H1 (cell line): ENCODE results near the gene CADPS. TPM values are rescaled to one million over a fixed set of nuclear protein-coding genes. Genes with fewer than 3 reads are reported as not detected.

Experiments
- CTCF ChIA-PET: fragments of 300-600 bp; sonication (Branson Sonifier 250); formaldehyde crosslinking; loops from one replicate; lab custom pipeline; 2021; ENCODE audit not compliant: partially characterized antibody; lab: Charles Lee
- POLR2A ChIA-PET: fragments of 300-600 bp; sonication (Branson Sonifier 250); formaldehyde crosslinking; loops from one replicate; lab custom pipeline; 2021; ENCODE audit warnings: inconsistent platforms; ENCODE audit not compliant: partially characterized antibody; lab: Charles Lee
- DNase-seq, 2 experiments: peaks; one replicate each; pipeline versions ENCODE4 v3.0.0 to v3.0.0-alpha.2; 2010 to 2022; ENCODE audit warnings: low spot score in 2 of 2, low read depth in 1 of 2, mixed read lengths in 1 of 2
- FAIRE-seq: peaks from 2 replicates; lab custom pipeline; 2011; peaks lifted over from hg19 to GRCh38; lab: Jason Lieb, UNC
- H2AFZ ChIP-seq: 2 replicates; pipeline ENCODE4 v1.8.1; 2012; ENCODE audit warnings: low read length, inconsistent platforms
- H2AK5ac ChIP-seq: 2 replicates; pipeline ENCODE4 v1.6.1; 2013; ENCODE audit warnings: low read depth, low read length
- H2BK120ac ChIP-seq: replicated peaks from 2 replicates; pipeline ENCODE3; 2013; ENCODE audit warnings: low read depth, low read length, inconsistent platforms
- H2BK12ac ChIP-seq: 2 replicates; pipeline ENCODE4 v1.6.1; 2013; ENCODE audit warnings: low read depth, low read length
- H2BK15ac ChIP-seq: 2 replicates; pipeline ENCODE4 v1.6.1; 2013; ENCODE audit warnings: low read length
- H2BK20ac ChIP-seq: 2 replicates; pipeline ENCODE4 v1.6.1; 2013; ENCODE audit warnings: low read length
- H2BK5ac ChIP-seq: 2 replicates; pipeline ENCODE4 v1.6.1; 2013; ENCODE audit warnings: low read depth, low read length
- H3K14ac ChIP-seq: 2 replicates; pipeline ENCODE4 v1.6.1; 2013; ENCODE audit warnings: inconsistent platforms; ENCODE audit not compliant: insufficient read length
- H3K18ac ChIP-seq: 2 replicates; pipeline ENCODE4 v1.6.1; 2013; ENCODE audit warnings: low read length; ENCODE audit errors: extremely low read depth
- H3K23ac ChIP-seq: 2 replicates; pipeline ENCODE4 v1.6.1; 2013; ENCODE audit warnings: inconsistent platforms; ENCODE audit not compliant: insufficient read length
- H3K23me2 ChIP-seq: 2 replicates; pipeline ENCODE4 v1.6.1; 2013; ENCODE audit warnings: low read depth, low read length
- H3K27ac ChIP-seq: 2 replicates; pipeline ENCODE4 v1.6.1; 2011; ENCODE audit warnings: low read depth, low read length, inconsistent platforms
- H3K27me3 ChIP-seq, 4 experiments: replicated peaks in 1 of 4; 1 replicate in 1 of 4; 2 replicates in 3 of 4; pipeline versions ENCODE4 v1.6.1 to v1.8.1; 2011 to 2013; ENCODE audit warnings: low read length in 3 of 4, mild to moderate bottlenecking in 3 of 4, inconsistent platforms in 2 of 4, mixed read lengths in 2 of 4, moderate library complexity in 1 of 4; ENCODE audit not compliant: control insufficient read depth in 3 of 4, insufficient read depth in 3 of 4; ENCODE audit errors: extremely low read depth in 1 of 4
- H3K36me3 ChIP-seq, 4 experiments: 2 replicates each; pipeline versions ENCODE4 v1.6.1 to v1.8.1; 2011 to 2013; ENCODE audit warnings: mild to moderate bottlenecking in 4 of 4, low read length in 3 of 4, moderate library complexity in 2 of 4, control low read depth in 1 of 4, inconsistent platforms in 1 of 4; ENCODE audit not compliant: insufficient read depth in 4 of 4, control insufficient read depth in 2 of 4
- H3K4ac ChIP-seq: replicated peaks from 2 replicates; pipeline ENCODE3; 2013; ENCODE audit warnings: low read length, low read depth, mixed read lengths, inconsistent platforms; ENCODE audit not compliant: insufficient read length
- H3K4me1 ChIP-seq, 4 experiments: replicated peaks in 1 of 4; 1 replicate in 1 of 4; 2 replicates in 3 of 4; pipeline versions ENCODE4 v1.6.1 to v1.8.1; 2011 to 2013; ENCODE audit warnings: low read length in 3 of 4, inconsistent platforms in 2 of 4, mixed read lengths in 1 of 4; ENCODE audit not compliant: insufficient read depth in 4 of 4, control insufficient read depth in 3 of 4
- H3K4me2 ChIP-seq, 2 experiments: 2 replicates each; pipeline versions ENCODE4 v1.6.1 to v1.8.1; 2011 to 2013; ENCODE audit warnings: low read depth in 2 of 2, low read length in 2 of 2, control low read depth in 1 of 2, inconsistent platforms in 1 of 2, mild to moderate bottlenecking in 1 of 2; ENCODE audit not compliant: insufficient read depth in 1 of 2
- H3K4me3 ChIP-seq, 4 experiments: fragments of 200-600, 300-600 bp in 1 of 4; sonication (generic), shearing (Covaris generic), sonication (Bioruptor Twin) in 1 of 4; 2 replicates each; pipeline versions ENCODE4 v1.5.1 to v1.8.1; 2011 to 2016; ENCODE audit warnings: low read length in 4 of 4, low read depth in 3 of 4, control low read depth in 2 of 4, inconsistent platforms in 2 of 4, mild to moderate bottlenecking in 2 of 4, mixed read lengths in 1 of 4, moderate library complexity in 1 of 4; ENCODE audit not compliant: insufficient read depth in 2 of 4; ENCODE audit errors: extremely low read depth in 1 of 4
- H3K56ac ChIP-seq: replicated peaks from 2 replicates; pipeline ENCODE3; 2013; ENCODE audit warnings: low read depth, mild to moderate bottlenecking, mixed read lengths, low read length, inconsistent platforms; ENCODE audit not compliant: insufficient read length
- H3K79me1 ChIP-seq: 2 replicates; pipeline ENCODE4 v1.6.1; 2013; ENCODE audit warnings: low read depth, low read length, control low read depth
- H3K79me2 ChIP-seq, 2 experiments: 2 replicates each; pipeline versions ENCODE4 v1.6.1 to v1.8.1; 2012 to 2013; ENCODE audit warnings: low read length in 2 of 2, mild to moderate bottlenecking in 2 of 2, inconsistent platforms in 1 of 2; ENCODE audit not compliant: insufficient read depth in 2 of 2, control insufficient read depth in 1 of 2
- H3K9ac ChIP-seq, 4 experiments: replicated peaks in 1 of 4; 1 replicate in 1 of 4; 2 replicates in 3 of 4; pipeline versions ENCODE4 v1.6.1 to v1.8.1; 2011 to 2013; ENCODE audit warnings: low read depth in 3 of 4, low read length in 3 of 4, control low read depth in 2 of 4, mild to moderate bottlenecking in 2 of 4, moderate library complexity in 2 of 4, inconsistent platforms in 1 of 4; ENCODE audit errors: extremely low read depth in 1 of 4
- H3K9me3 ChIP-seq, 2 experiments: 2 replicates each; pipeline versions ENCODE4 v1.6.1 to v1.8.1; 2012 to 2013; ENCODE audit warnings: mild to moderate bottlenecking in 2 of 2, moderate library complexity in 2 of 2, control low read depth in 1 of 2, inconsistent platforms in 1 of 2, low read depth in 1 of 2, low read length in 1 of 2, mixed read lengths in 1 of 2; ENCODE audit not compliant: insufficient read depth in 2 of 2
- H4K20me1 ChIP-seq, 2 experiments: replicated peaks in 1 of 2; 2 replicates each; pipeline versions ENCODE3 to v1.8.1; 2011 to 2013; ENCODE audit warnings: inconsistent platforms in 2 of 2, low read length in 2 of 2, mild to moderate bottlenecking in 1 of 2; ENCODE audit not compliant: insufficient read depth in 2 of 2, control insufficient read depth in 1 of 2
- H4K5ac ChIP-seq: 2 replicates; pipeline ENCODE4 v1.6.1; 2013; ENCODE audit warnings: low read length, low read depth, mixed read lengths, inconsistent platforms; ENCODE audit not compliant: insufficient read length
- H4K8ac ChIP-seq: 2 replicates; pipeline ENCODE4 v1.8.0; 2013; ENCODE audit warnings: mild to moderate bottlenecking, moderate library complexity, low read length, inconsistent platforms; ENCODE audit not compliant: insufficient read depth; ENCODE audit errors: extremely low read depth
- H4K91ac ChIP-seq: replicated peaks from 2 replicates; pipeline ENCODE3; 2013; ENCODE audit warnings: low read length, mixed read lengths, inconsistent platforms; ENCODE audit not compliant: insufficient read length
- CBX5 ChIP-seq: fragments of 300-800, 300-1000 bp; sonication (generic); IDR thresholded peaks from 2 replicates; pipeline ENCODE4 v1.7.1; 2016; ENCODE audit warnings: antibody characterized with exemption, low read length, low read depth
- CBX8 ChIP-seq: fragments of 300-800, 300-1000 bp; sonication (generic); IDR thresholded peaks from 2 replicates; pipeline ENCODE4 v1.7.1; 2016; ENCODE audit warnings: low read depth, low read length, borderline replicate concordance
- JUN ChIP-seq: IDR thresholded peaks from 2 replicates; pipeline ENCODE4 v1.6.1; 2011; ENCODE audit warnings: low read depth, mild to moderate bottlenecking, improper control_type of control experiment, low read length
- KDM4A ChIP-seq: IDR thresholded peaks from one replicate; pipeline ENCODE4 v1.7.1; 2012; ENCODE audit warnings: low read depth, mild to moderate bottlenecking, moderate library complexity, low read length, inconsistent platforms; ENCODE audit not compliant: severe bottlenecking
- RXRA ChIP-seq: IDR thresholded peaks from 2 replicates; pipeline ENCODE4 v1.6.1; 2011; ENCODE audit warnings: low read depth, mild to moderate bottlenecking, low read length, moderate library complexity; ENCODE audit not compliant: insufficient read depth
- SIX5 ChIP-seq: IDR thresholded peaks from 2 replicates; pipeline ENCODE4 v1.6.1; 2011; ENCODE audit warnings: mild to moderate bottlenecking, low read depth, low read length
- TAF7 ChIP-seq: optimal IDR thresholded peaks from 2 replicates; pipeline ENCODE3; 2011; ENCODE audit warnings: low read depth, mild to moderate bottlenecking, inconsistent platforms, low read length, moderate library complexity, borderline replicate concordance
- WGBS, 2 experiments: shearing (Covaris generic) in 1 of 2; methylation state at CpG; one replicate each; pipeline versions ENCODE4 v1.1.6 to v1.1.7; 2013 to 2015; ENCODE audit warnings: low lambda C conversion rate in 2 of 2, mixed read lengths in 2 of 2, inconsistent platforms in 1 of 2, low coverage in 1 of 2, missing lambda C conversion rate in 1 of 2; ENCODE audit not compliant: insufficient replicate concordance in 2 of 2, insufficient coverage in 1 of 2, insufficient read length in 1 of 2; ENCODE audit errors: extremely low coverage in 1 of 2, missing lambda C conversion rate in 1 of 2; 5-methylcytosine and 5-hydroxymethylcytosine counted together
- polyA plus RNA-seq, 7 experiments: library from polyadenylated mRNA; depleted of rRNA in 3 of 7; stranded (reverse) in 5 of 7; unstranded in 2 of 7; fragments of >200 nt in 5 of 7; fragments of 200-250 nt in 2 of 7; gene quantifications; 1 replicate in 5 of 7; 2 replicates in 1 of 7; 4 replicates in 1 of 7; pipeline versions ENCODE4 v1.2.1 to v1.2.3, GENCODE V29; 2011 to 2013; ENCODE audit warnings: missing spikeins in 2 of 7, mixed read lengths in 2 of 7
- total RNA-seq: library from RNA; stranded (reverse); fragmentation: NEBNext Ultra II Directional; extraction: Animal tissue kit (Norgen Biotek cat#: 25700); gene quantifications from 2 replicates; pipeline ENCODE4 v1.2.1, GENCODE V29; 2021

Gene CADPS
- total and polyA plus RNA-seq, 2 of the 8 experiments (the other 6 are each of a cell fraction or from before 2014, with no cell fraction given): 7.1 to 10.2 TPM

GRCh38 chr3:62653796-62654195, 221.4 kb downstream of the CADPS start:
- no peak overlapping the region for H2BK12ac ChIP-seq
- no peaks in the 10 kb centered on the region for H3K79me1 ChIP-seq
- no peak overlapping the region for H2BK120ac ChIP-seq
- H3K18ac ChIP-seq: no peak overlapping the region
- no peak overlapping the region for H2AK5ac ChIP-seq
- CTCF ChIA-PET: interaction anchor here (1.2 to 8.7 kb wide), 3 partner anchors 13 to 578 kb away, joined by 3 to 62 read pairs (median 4); no protein-coding TSS in a partner anchor
- TF ChIP-seq SIX5 (no peak), JUN (no peak), KDM4A (no peak), TAF7 (no peak), RXRA (no peak), CBX5 (no peak), CBX8 (no peak)
- H3K23ac ChIP-seq: no peak overlapping the region
- no peaks in the 10 kb centered on the region for H3K23me2 ChIP-seq
- no peaks in the 10 kb centered on the region for H3K9me3 ChIP-seq
- H3K27ac ChIP-seq: no peak overlapping the region
- H2AFZ ChIP-seq: no peak overlapping the region
- H2BK20ac ChIP-seq: no peak overlapping the region
- DNase-seq: no peak
- H2BK5ac ChIP-seq: no peak overlapping the region
- no peak overlapping the region for H3K4ac ChIP-seq
- H4K5ac ChIP-seq: no peak overlapping the region
- no peaks in the 10 kb centered on the region for H3K79me2 ChIP-seq
- H3K9ac ChIP-seq: no peak overlapping the region
- POLR2A ChIA-PET: interaction anchor here (1.1 kb wide), 1 partner anchor 15 kb away, joined by 4 read pairs; no protein-coding TSS in a partner anchor
- H4K8ac ChIP-seq: no peak overlapping the region
- no peak overlapping the region for H3K4me3 ChIP-seq
- H2BK15ac ChIP-seq: no peak overlapping the region
- H3K27me3 ChIP-seq: peaks cover 0 to 1% (median 0%) of the 10 kb centered on the region in 4 experiments; a peak in 1 of 7 replicates
- H4K91ac ChIP-seq: no peak overlapping the region
- no peak overlapping the region for H3K56ac ChIP-seq
- no peaks in the 10 kb centered on the region for H3K36me3 ChIP-seq
- no peak overlapping the region for H3K4me2 ChIP-seq
- no peaks in the 10 kb centered on the region for H4K20me1 ChIP-seq
- WGBS, 2 experiments: 74% methylated on average over 7 of the region's 7 CpGs; no CpG with 5 or more reads in 1 of the 2 experiments
- H3K14ac ChIP-seq: no peak overlapping the region
- no peak for FAIRE-seq
- no peaks in the 10 kb centered on the region for H3K4me1 ChIP-seq
